Omental fat pad (tissue), 4 donors: ENCODE data around the gene VDR. TPM values are rescaled to one million over a fixed set of nuclear protein-coding genes. Genes with fewer than 3 reads are reported as not detected.

Experiments
- ATAC-seq: fragments of 150-250 bp; one replicate; pipeline ENCODE4 v1.9.1; 2016; ENCODE audit warnings: mild to moderate bottlenecking, moderate library complexity; ENCODE audit not compliant: low FRiP score
- DNase-seq: peaks from one replicate; pipeline ENCODE4 v3.0.0-alpha.2; 2019; ENCODE audit warnings: low spot score
- total RNA-seq, 4 donors: library from RNA; depleted of rRNA; stranded (reverse); fragments of >200 nt; gene quantifications; one replicate each; pipeline ENCODE4 v1.1.0, GENCODE V29; 2016
- TF ChIP-seq, protein P1 (sequence below), 3 donors: fragments of 450-650 bp; IDR thresholded peaks; one replicate each; pipeline ENCODE4 v1.5.1; 2016 to 2017; ENCODE audit warnings: antibody characterized with exemption in 3 of 3, mild to moderate bottlenecking in 3 of 3, moderate library complexity in 2 of 3

The VDR gene
- 1 to 10 TPM; 2.8 to 10.0 (median 6.3) TPM for total RNA-seq

DNA sequence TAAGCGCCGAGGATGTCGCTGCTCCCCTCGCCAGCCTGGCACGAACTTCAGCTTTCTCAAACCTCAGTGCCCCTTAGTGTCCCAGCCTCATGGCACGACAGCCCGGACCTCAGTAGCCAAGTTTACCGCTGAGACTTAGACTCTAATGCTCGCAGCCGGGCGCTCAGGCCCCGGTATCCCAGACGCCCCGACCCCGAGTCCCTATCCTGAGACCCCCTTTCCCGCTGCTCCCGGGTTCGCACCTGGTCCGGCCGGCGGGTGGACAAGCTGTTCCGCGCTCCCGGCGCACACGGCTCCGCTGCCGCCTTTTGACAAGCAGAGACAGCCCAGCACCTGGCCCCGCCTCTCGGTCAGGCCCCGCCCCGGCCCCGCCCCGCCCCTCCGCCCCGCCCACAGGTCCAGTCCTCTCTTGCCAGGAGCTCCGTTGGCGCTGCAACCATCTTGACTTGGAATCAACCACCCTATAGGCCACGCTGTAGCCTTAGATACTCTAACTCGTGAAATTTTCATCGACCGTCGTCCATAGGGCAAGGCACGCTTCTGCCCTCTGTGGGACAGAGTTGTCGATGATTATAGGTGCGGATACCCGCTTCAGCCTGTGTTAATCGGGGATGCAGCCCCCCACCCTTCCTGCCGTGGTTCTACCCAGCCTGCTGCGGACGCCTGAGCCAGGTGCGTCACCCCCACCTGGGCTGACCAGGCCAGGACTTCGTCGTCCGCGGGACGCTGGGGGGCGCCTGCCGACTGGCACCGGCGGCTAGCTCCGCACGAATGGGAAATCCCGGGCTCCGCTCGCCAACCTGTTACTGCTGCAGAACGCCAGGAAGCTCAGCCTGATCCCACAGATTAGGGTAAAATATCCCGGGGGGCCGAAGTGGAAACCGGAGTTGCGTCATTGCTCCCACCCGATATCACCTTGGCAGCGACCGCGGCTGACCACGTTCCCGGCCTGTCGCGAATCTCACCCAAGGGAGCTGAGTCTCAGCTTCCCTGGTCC is at the start of gene VDR:
VDR (minus strand) TSS at position 282 of the 997 bp plus-strand sequence. CDS start 25,881 bp downstream, outside the sequence.
- TF ChIP-seq, protein P1, sequence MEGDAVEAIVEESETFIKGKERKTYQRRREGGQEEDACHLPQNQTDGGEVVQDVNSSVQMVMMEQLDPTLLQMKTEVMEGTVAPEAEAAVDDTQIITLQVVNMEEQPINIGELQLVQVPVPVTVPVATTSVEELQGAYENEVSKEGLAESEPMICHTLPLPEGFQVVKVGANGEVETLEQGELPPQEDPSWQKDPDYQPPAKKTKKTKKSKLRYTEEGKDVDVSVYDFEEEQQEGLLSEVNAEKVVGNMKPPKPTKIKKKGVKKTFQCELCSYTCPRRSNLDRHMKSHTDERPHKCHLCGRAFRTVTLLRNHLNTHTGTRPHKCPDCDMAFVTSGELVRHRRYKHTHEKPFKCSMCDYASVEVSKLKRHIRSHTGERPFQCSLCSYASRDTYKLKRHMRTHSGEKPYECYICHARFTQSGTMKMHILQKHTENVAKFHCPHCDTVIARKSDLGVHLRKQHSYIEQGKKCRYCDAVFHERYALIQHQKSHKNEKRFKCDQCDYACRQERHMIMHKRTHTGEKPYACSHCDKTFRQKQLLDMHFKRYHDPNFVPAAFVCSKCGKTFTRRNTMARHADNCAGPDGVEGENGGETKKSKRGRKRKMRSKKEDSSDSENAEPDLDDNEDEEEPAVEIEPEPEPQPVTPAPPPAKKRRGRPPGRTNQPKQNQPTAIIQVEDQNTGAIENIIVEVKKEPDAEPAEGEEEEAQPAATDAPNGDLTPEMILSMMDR (IDR thresholded peaks at IDR 0.05) = no peak
- ATAC-seq (peak; percentile 79), DNase-seq (peak; percentile 55)

DNA sequence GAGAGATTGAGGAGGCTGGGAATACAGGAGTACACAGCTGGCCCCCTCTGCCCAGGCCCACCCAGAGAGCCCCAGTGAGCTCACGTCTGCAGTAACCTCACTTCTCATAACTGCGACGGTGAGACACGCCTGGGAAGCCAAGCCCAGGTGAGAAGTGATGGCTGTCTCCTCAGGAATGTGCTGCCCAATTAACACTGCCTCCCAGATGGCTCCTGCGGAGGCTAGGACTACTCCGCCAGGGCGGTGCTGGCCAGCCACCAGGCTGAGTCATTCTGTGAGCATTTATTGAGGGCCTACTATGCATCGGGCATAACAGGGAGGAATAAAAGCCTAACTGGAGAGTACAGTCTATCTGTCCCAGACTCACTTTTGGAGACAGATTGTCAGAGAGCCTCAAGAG is 49.3 kb upstream of the VDR start:
- ATAC-seq (no peak), DNase-seq (no peak)
- TF ChIP-seq, protein P1 (IDR thresholded peaks at IDR 0.05) = no peak

DNA sequence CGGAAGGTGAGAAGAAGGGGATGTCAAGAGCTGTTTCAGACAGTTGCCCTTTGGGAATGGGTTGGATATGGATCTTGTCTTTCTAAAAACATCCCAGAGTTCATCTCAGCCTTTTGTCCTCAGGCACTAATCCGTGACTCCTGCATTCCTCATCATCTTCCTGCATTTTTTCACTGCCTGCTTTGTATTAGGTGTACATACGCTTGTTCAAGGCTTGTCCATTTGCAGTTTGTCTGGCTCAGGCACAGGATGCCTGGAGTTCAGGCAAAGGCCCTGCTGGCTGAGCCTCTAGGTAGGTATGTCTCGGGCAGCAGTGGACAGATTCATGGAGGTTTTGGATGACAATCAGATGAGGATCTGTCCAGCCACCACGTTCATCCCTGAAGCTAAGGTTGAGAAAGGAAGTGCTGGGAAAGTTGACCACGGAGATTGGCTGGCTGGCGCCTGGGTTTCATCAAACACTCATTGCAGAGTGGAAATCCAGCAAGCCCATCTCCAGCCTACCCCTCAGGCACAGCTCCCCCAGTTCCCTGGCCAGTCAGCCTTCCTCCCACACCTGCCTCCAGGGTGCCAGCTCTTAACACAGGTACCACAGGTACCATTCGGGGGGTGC is 46.2 kb upstream of the VDR start:
- ATAC-seq (no peak), DNase-seq (no peak)
- TF ChIP-seq, protein P1 (IDR thresholded peaks at IDR 0.05) = no peak

DNA sequence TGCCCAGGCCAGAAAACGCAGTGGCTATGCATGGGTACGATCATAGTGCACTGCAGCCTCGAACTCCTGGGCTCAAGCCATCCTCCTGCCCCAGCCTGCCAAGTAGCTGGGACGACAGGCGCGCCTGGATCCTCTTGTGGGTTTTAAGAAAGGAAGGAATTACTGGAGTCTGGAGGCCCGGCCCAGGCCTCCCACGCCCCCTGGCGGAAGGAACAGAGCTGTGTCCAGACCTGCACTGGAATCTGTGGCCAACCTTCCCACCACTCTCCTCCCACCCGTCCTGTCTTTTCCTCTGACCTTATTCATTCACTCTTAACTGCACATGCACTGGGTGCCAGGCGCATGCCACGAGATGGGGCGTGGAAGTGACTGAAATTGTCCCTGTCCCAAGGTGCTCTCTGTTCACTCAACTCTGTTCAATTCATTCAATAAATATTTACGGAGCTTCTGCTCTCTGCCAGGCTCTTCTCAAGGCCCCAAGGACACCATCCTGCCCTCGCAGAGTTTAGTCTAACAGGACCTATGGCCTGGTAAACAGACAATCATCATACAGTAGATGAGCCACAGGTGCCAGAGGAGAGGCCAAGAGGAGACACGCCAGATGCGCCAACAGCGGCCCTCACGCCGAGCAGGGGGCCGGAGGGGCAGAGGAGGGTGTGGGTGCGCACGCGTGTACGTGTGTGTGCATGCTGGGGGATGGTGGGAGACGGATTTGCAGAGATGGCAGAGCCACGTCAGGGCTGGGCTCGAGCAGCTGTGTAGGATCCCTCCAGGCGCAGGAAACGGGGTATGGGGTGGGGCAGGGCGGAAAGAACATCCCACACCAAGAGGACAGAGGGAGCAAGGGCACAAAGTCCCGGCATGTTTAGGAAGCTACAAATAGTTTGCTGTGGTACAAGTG is 44.9 kb upstream of the VDR start:
- TF ChIP-seq, protein P1 (IDR thresholded peaks at IDR 0.05) = peak in 1 of 3 donors; percentile 69
- peak; percentile 64 for DNase-seq
- peak; percentile 83 for ATAC-seq

DNA sequence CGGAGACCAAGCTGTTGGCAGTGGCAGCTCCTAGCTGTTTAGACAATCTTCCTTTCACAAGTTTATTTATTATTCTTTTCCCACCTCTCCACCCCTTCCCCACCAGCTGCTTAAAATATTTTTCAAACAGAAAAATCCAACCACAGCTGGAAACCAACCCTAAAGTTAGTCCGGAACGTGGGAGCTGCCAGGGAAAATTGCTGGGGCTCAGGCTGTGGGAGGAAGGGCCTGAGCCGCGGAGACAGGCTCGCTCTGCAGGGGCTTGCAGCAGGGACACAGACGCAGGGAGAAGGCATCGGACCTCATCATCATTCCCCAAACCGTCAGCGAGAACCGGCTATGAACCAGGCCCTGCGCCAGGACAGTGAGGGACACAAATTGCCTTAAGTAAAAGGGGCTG is 42.5 kb upstream of the VDR start:
- ATAC-seq = no peak
- TF ChIP-seq, protein P1 (IDR thresholded peaks at IDR 0.05) = no peak
- no peak for DNase-seq

DNA sequence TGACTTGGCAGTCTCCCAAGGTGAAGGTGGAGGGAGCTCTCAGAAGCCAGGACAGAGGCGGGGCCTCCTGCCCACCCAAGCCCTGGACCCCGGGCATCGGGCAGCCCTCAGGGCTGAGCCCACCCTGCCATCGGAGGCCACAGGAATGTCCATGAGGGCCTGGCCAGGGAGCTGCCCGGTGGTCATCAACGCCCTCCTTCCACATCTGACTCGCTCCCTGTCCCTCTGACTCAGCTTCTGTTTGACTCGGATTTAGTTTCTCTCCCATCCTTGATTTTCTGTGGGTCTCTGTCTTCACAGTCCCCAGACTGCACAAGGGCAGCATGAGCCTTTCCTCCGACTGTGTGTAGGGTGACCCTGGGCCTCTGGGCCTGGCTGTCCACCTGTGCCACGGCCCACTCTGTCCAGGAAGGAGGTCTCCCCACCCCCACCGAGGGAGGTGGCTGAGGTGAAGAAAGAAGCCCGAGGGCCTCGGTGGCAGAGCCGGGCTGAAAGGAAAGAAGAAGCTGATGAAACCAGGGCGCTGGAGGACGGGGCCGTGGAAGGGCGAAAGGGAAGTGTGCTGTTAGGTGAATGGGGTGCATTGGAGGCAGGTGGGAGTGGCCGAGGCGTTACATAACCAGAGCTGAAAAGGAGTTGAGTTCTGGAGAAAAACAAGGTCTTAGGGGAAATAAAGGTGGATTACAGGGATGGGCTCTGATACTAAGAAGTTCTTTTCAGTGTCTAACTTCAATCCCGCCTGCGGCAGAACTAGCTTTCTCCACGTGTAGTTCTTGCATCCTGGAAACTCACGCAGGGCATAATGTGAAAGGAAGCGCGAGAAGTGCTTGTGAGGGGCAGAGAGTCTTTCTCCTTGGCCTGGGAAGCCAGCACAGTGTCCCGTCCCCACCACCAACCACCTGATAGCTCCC is 41.9 kb upstream of the VDR start:
- TF ChIP-seq, protein P1 (IDR thresholded peaks at IDR 0.05) = no peak
- ATAC-seq (peak; percentile 12), DNase-seq (no peak)
